ENCODE measurements around the gene NRIP1. TPM values are rescaled to one million over a fixed set of nuclear protein-coding genes. Genes with fewer than 3 reads are reported as not detected.

Gene NRIP1
- total RNA-seq, 1 donor from 2014 or later: 30.9 TPM

GRCh38 chr21:15071009-15071408 lies 6.2 kb upstream of the NRIP1 start:
- Histone ChIP-seq H3K27ac (no peak overlapping the region), H3K27me3 (no peaks in the 10 kb centered on the region), H3K4me1 (no peaks in the 10 kb centered on the region), H3K36me3 (no peaks in the 10 kb centered on the region), H3K9me3 (no peaks in the 10 kb centered on the region), H3K4me3 (no peak overlapping the region)
- intact Hi-C loops (cut with DNase I): no loop called here
- TF ChIP-seq, protein P1, sequence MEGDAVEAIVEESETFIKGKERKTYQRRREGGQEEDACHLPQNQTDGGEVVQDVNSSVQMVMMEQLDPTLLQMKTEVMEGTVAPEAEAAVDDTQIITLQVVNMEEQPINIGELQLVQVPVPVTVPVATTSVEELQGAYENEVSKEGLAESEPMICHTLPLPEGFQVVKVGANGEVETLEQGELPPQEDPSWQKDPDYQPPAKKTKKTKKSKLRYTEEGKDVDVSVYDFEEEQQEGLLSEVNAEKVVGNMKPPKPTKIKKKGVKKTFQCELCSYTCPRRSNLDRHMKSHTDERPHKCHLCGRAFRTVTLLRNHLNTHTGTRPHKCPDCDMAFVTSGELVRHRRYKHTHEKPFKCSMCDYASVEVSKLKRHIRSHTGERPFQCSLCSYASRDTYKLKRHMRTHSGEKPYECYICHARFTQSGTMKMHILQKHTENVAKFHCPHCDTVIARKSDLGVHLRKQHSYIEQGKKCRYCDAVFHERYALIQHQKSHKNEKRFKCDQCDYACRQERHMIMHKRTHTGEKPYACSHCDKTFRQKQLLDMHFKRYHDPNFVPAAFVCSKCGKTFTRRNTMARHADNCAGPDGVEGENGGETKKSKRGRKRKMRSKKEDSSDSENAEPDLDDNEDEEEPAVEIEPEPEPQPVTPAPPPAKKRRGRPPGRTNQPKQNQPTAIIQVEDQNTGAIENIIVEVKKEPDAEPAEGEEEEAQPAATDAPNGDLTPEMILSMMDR (IDR thresholded peaks at IDR 0.05): no peak
- no peak for TF ChIP-seq POLR2AphosphoS5 (IDR thresholded peaks at IDR 0.05; ENCODE audit: insufficient read depth in 1 of 2, low read depth in 1 of 2)
- TF ChIP-seq POLR2A (IDR thresholded peaks at IDR 0.05): no peak
- DNase-seq (ENCODE audit: extremely low spot score in 2 of 2): no peak

DNA sequence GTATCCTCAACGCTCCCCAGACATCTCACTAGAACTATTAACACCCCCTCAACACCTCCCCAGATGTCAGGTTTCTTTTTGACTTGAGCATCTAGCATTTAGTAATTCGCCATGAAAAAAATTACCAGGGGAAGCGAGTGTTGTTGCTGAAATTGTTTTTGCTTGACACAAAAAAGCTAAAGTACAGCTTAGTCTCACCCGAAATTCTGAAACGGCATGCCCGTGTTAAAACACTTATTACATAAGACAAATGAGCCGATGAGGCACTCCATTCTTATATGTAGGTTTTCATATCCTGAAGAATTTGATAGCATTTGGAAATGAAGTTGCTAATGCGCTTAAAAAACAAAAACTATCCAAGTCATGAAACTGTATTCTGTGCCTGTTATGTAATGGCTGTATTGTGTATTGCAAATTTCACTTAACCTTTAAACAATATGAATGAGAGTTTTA lies 1.3 kb upstream of the NRIP1 start:
- H3K4me3 ChIP-seq: peak overlapping the region; percentile 90 to 98
- H3K27ac ChIP-seq: peak overlapping the region; percentile 97
- peaks cover 11% of the 10 kb centered on the region for H3K4me1 ChIP-seq
- intact Hi-C loops (cut with DNase I): loop anchor here (10.0 kb wide), 1 partner anchor 191 kb away; no protein-coding TSS in a partner anchor
- H3K36me3 ChIP-seq: no peaks in the 10 kb centered on the region
- DNase-seq (ENCODE audit: extremely low spot score in 2 of 2): no peak
- no peaks in the 10 kb centered on the region for H3K9me3 ChIP-seq
- no peaks in the 10 kb centered on the region for H3K27me3 ChIP-seq
- TF ChIP-seq, protein P1 (IDR thresholded peaks at IDR 0.05): no peak

DNA sequence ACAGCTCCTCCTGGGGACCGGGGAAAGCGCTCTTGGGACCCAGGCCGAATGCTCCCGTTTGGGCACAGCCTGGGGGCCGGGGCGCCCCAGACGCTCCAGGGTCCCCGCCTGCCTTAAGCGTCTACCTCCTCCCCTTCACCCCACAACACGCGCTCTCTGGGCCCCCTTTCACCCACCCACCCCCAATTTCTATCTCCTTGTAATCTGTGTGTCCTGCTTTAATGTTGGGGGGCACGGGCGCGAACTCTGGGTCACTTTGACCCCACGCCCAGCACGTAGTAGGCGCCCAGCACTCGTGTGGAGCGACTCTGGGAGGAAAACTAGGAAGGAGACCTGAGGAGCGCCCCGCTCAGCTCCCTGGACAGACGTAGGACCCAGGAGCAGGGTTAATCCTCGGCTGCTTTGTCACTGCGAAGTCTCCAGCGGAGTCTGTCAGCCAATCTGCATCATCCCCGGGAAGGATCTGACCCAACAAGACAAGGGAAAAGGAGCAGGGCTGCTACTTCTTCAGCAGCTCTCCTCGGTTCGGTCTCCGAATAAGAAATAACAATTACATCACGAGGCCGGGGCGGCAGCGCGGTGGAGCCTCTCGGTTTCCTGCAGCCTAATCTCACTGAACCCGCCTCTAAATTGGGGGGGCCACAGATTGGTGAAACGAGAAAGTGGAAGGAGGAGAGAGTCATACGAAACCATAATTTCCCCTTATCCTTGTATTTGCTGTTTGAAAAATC lies 757 bp upstream of the NRIP1 start:
- peak in 1 of 2 donors; percentile 94 for DNase-seq (ENCODE audit: extremely low spot score in 2 of 2)
- peak overlapping the region; percentile 90 to 98 for H3K4me3 ChIP-seq
- H3K4me1 ChIP-seq: peaks cover 17% of the 10 kb centered on the region
- H3K27me3 ChIP-seq: no peaks in the 10 kb centered on the region
- peak in 1 of 2 donors; percentile 69 for TF ChIP-seq POLR2A (IDR thresholded peaks at IDR 0.05)
- TF ChIP-seq POLR2AphosphoS5 (IDR thresholded peaks at IDR 0.05; ENCODE audit: insufficient read depth in 1 of 2, low read depth in 1 of 2): peak; percentile 22 to 75
- TF ChIP-seq, protein P1 (IDR thresholded peaks at IDR 0.05): no peak
- no peaks in the 10 kb centered on the region for H3K9me3 ChIP-seq
- H3K36me3 ChIP-seq: no peaks in the 10 kb centered on the region
- H3K27ac ChIP-seq: peak overlapping the region; percentile 97
- intact Hi-C loops (cut with DNase I): loop anchor here (10.0 kb wide), 1 partner anchor 191 kb away; no protein-coding TSS in a partner anchor

DNA sequence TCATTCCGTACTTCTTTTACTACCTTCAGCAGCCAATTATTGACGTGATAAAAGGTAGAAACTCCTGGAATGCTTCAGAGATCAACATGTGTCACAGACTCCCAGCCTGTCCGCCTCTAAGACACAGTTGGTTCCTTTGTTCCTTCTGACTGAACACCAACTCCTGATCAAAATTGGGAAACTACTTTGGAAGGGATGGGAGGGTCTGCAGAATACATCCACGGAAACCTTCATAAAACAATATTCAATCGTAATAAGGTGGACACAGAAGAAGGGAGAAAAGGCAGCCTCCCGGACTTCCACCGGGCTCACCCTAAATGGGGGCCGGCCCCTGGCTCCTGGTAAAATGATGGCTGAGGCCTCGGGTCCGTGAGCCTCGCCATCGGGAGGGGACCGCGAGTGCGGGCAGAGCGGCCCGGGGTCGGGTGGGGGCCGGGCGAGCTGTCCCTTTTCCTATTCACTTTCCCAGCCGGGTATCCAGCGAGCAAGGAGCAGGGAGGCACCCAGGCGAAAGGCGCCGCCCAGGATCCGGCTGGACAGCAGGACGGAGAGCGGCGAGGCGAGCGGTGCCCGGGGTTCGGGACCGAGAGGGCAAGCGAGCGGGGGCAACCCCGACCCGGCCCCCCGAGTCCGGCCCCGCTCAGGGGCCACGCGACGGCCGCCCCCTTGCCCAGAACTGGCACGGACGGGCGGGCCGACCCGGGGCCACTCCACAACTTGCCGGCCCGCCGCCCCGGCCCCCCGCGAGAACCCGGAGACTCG lies 805 bp downstream of the NRIP1 start:
- Histone ChIP-seq H3K27ac (peak overlapping the region; percentile 97), H3K27me3 (no peaks in the 10 kb centered on the region), H3K4me1 (peaks cover 29% of the 10 kb centered on the region), H3K4me3 (peak overlapping the region; percentile 90 to 98), H3K9me3 (no peaks in the 10 kb centered on the region), H3K36me3 (no peaks in the 10 kb centered on the region)
- DNase-seq (ENCODE audit: extremely low spot score in 2 of 2): no peak
- no peak for TF ChIP-seq POLR2A (IDR thresholded peaks at IDR 0.05)
- TF ChIP-seq POLR2AphosphoS5 (IDR thresholded peaks at IDR 0.05; ENCODE audit: insufficient read depth in 1 of 2, low read depth in 1 of 2): peak in 1 of 2 donors; percentile 31
- TF ChIP-seq, protein P1 (IDR thresholded peaks at IDR 0.05): no peak
- intact Hi-C loops (cut with DNase I): loop anchor here (10.0 kb wide), 1 partner anchor 189 kb away; no protein-coding TSS in a partner anchor

All from vagina (tissue), 2 donors.